Mesendoderm (in vitro differentiated cells): Measurements from ENCODE around the gene ARHGEF4.

Experiments
- DNase-seq: peaks from one replicate; pipeline ENCODE4 v3.0.0; 2013
- H2AK5ac ChIP-seq: 2 replicates; pipeline ENCODE4 v1.6.1; 2013; ENCODE audit warnings: low read length, inconsistent platforms
- H2BK120ac ChIP-seq: 2 replicates; pipeline ENCODE4 v1.6.1; 2013; ENCODE audit warnings: low read depth, mild to moderate bottlenecking, low read length, moderate library complexity, mixed read lengths
- H2BK15ac ChIP-seq: replicated peaks from 2 replicates; pipeline ENCODE4 v1.6.1; 2013; ENCODE audit warnings: low read depth, mild to moderate bottlenecking, moderate library complexity
- H2BK5ac ChIP-seq: 2 replicates; pipeline ENCODE4 v1.6.1; 2013; ENCODE audit warnings: low read length, inconsistent platforms
- H3K18ac ChIP-seq: 2 replicates; pipeline ENCODE4 v1.6.1; 2013; ENCODE audit warnings: mild to moderate bottlenecking, low read length, mixed read lengths
- H3K23ac ChIP-seq: one replicate; pipeline ENCODE4 v1.6.1; 2013; ENCODE audit warnings: low read length
- H3K27ac ChIP-seq: 2 replicates; pipeline ENCODE4 v1.5.1; 2013; ENCODE audit warnings: low read depth, mild to moderate bottlenecking, inconsistent platforms, low read length, moderate library complexity
- H3K27me3 ChIP-seq: 2 replicates; pipeline ENCODE4 v1.6.1; 2013; ENCODE audit warnings: low read length, control low read depth, mild to moderate bottlenecking, inconsistent platforms; ENCODE audit not compliant: insufficient read depth, poor library complexity
- H3K36me3 ChIP-seq: 2 replicates; pipeline ENCODE4 v1.6.1; 2013; ENCODE audit warnings: low read length, inconsistent platforms; ENCODE audit not compliant: control insufficient read depth, insufficient read depth
- H3K4ac ChIP-seq: one replicate; pipeline ENCODE4 v1.6.1; 2013; ENCODE audit warnings: low read depth, mild to moderate bottlenecking, low read length, moderate library complexity
- H3K4me1 ChIP-seq: 2 replicates; pipeline ENCODE4 v1.6.1; 2013; ENCODE audit warnings: low read depth, low read length, inconsistent platforms; ENCODE audit not compliant: control insufficient read depth
- H3K4me2 ChIP-seq: 2 replicates; pipeline ENCODE4 v1.6.1; 2013; ENCODE audit warnings: low read length
- H3K4me3 ChIP-seq: 2 replicates; pipeline ENCODE4 v1.5.1; 2013; ENCODE audit warnings: mild to moderate bottlenecking, low read length
- H3K56ac ChIP-seq: one replicate; pipeline ENCODE4 v1.6.1; 2013; ENCODE audit warnings: low read length
- H3K79me1 ChIP-seq: 2 replicates; pipeline ENCODE4 v1.6.1; 2013; ENCODE audit warnings: low read length, inconsistent platforms
- H3K79me2 ChIP-seq: 2 replicates; pipeline ENCODE4 v1.6.1; 2013; ENCODE audit warnings: mild to moderate bottlenecking, low read length; ENCODE audit not compliant: control insufficient read depth, insufficient read depth
- H3K9ac ChIP-seq: 2 replicates; pipeline ENCODE4 v1.6.1; 2013; ENCODE audit warnings: low read length, inconsistent platforms
- H4K5ac ChIP-seq: one replicate; pipeline ENCODE4 v1.6.1; 2013; ENCODE audit warnings: low read length
- H4K8ac ChIP-seq: one replicate; pipeline ENCODE4 v1.6.1; 2013; ENCODE audit warnings: low read depth, mild to moderate bottlenecking, control low read depth, low read length, moderate library complexity
- WGBS: extraction: QIAGEN DNeasy Blood & Tissue Kit; methylation state at CpG from one replicate; pipeline ENCODE4 v1.1.7; 2013; ENCODE audit warnings: low lambda C conversion rate, missing lambda C conversion rate; ENCODE audit not compliant: insufficient coverage; ENCODE audit errors: extremely low coverage; 5-methylcytosine and 5-hydroxymethylcytosine counted together

The ARHGEF4 gene

DNA sequence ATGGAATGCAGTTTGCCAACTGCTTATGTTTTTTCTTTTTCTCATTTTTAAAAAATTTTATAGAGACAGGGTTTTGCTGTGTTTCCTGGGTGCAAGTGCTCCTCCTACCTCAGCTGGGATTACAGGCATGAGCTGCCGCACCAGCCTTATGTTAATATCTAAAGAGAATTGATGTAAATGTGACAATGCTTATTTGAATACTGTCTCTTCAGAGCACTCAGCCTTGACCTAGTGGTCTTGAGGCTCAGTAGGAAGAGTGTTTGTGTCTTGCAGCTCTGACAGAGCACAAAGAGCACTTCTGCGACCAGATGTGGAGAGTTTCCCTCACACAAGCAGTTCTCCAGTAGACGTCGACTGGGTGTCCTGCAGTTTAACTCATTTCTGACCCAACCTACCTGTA, 55.3 kb downstream of the ARHGEF4 start:
- Histone ChIP-seq H3K18ac (no peak overlapping the region), H4K8ac (no peak overlapping the region), H2BK120ac (no peak overlapping the region), H2AK5ac (no peak overlapping the region), H3K4me2 (no peak overlapping the region), H3K4ac (no peak overlapping the region), H4K5ac (no peak overlapping the region), H3K23ac (no peak overlapping the region), H3K27me3 (no peaks in the 10 kb centered on the region), H3K79me2 (no peaks in the 10 kb centered on the region), H3K36me3 (no peaks in the 10 kb centered on the region), H3K4me1 (no peaks in the 10 kb centered on the region), H3K9ac (no peak overlapping the region), H3K79me1 (no peaks in the 10 kb centered on the region), H2BK5ac (no peak overlapping the region), H3K27ac (no peak overlapping the region), H3K4me3 (no peak overlapping the region), H2BK15ac (no peak overlapping the region), H3K56ac (no peak overlapping the region)
- no CpG with 5 or more reads among the region's 4 CpGs for WGBS
- DNase-seq, result no peak

DNA sequence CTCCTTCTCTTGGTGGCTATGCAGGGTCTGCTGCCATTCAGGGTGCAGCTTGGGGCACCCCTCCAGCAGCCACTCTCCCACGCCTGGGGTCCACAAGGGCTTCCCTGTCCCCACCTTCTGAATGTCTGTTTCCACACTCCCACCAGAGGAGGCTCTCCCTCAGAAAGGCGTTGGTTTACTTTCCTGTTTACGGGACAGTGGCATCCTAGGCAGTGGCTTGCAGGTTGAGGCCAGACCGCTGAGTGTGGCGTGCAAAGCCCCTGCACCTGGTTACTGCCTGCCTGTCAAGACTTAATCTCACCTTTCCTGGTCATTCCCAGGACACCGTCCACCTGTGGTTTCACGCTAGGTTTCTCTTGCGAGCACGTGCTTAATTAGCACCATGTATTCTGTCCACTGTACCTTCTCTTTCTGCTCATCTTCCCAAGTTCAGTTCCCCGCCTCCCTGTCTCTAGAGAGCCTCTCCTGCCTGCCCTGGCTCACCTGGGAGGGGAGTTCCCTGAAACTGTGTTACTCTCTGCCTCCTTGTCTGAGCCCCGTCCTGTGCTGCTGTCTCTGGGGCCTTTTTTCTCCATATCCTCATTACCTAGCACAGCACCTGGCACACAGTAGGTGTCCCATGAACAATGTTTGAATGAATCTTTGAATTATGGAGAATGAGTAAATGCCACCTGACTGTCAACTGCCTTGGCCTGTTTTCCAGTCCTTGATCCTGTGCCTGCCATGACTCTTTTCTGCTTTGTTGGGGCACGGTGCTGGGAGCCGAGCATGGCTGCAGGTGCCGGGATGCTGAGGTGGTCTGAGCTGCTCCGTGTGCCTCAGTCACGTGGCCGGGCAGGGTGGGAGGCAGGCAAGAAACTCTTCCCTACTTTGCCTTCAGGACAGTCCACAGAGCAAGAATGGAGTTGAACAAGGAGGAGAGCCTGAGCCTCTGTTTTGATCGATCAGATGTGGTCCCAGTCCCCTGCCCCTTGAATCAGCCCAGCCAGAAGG, 56.4 kb downstream of the ARHGEF4 start:
- Histone ChIP-seq H2BK120ac (no peak overlapping the region), H3K4me1 (no peaks in the 10 kb centered on the region), H3K36me3 (no peaks in the 10 kb centered on the region), H3K56ac (no peak overlapping the region), H3K79me1 (no peaks in the 10 kb centered on the region), H4K5ac (no peak overlapping the region), H2BK15ac (no peak overlapping the region), H3K4me2 (no peak overlapping the region), H3K79me2 (no peaks in the 10 kb centered on the region), H3K4me3 (no peak overlapping the region), H2BK5ac (no peak overlapping the region), H3K27ac (no peak overlapping the region), H3K18ac (no peak overlapping the region), H4K8ac (no peak overlapping the region), H3K23ac (no peak overlapping the region), H3K4ac (no peak overlapping the region), H3K27me3 (no peaks in the 10 kb centered on the region), H2AK5ac (no peak overlapping the region), H3K9ac (no peak overlapping the region)
- no CpG with 5 or more reads among the region's 18 CpGs for WGBS
- DNase-seq, result no peak

DNA sequence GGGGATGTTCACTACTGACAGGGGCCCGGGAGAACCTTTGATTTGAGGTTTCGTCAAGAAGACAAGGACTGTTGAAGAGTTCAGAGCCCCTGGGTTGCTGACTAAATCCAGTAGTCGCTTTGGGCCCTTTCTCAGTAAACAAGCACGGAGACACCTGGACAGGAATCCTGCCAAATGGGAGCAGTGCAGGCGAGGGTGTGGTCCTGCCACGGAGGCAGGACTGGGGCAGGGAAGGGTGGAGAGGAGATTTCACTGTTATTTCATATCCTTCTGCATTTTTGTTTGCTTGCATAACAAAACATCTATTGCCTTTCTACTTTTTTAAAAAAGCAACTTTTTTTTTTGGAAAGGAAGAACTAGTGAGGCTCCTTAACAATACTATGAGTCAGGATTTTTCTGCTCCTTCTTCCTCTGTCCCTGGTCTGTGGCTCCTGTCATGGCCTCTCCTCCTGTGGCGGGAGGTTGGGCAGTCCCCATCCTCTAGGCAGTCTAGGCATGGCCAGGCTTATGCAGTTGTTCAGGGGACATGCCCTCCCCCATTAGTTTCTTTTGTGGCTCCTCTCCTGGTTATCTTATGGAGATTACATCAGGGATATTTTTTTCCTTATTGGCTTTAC, 57.7 kb downstream of the ARHGEF4 start:
- Histone ChIP-seq H3K23ac (no peak overlapping the region), H4K8ac (no peak overlapping the region), H3K79me1 (no peaks in the 10 kb centered on the region), H3K18ac (no peak overlapping the region), H3K4ac (no peak overlapping the region), H3K27ac (no peak overlapping the region), H3K4me1 (no peaks in the 10 kb centered on the region), H2BK15ac (no peak overlapping the region), H4K5ac (no peak overlapping the region), H3K36me3 (no peaks in the 10 kb centered on the region), H3K9ac (no peak overlapping the region), H2BK120ac (no peak overlapping the region), H3K79me2 (no peaks in the 10 kb centered on the region), H3K4me3 (no peak overlapping the region), H3K56ac (no peak overlapping the region), H2AK5ac (no peak overlapping the region), H3K4me2 (no peak overlapping the region), H3K27me3 (no peaks in the 10 kb centered on the region), H2BK5ac (no peak overlapping the region)
- no CpG with 5 or more reads among the region's 7 CpGs for WGBS
- no peak for DNase-seq

DNA sequence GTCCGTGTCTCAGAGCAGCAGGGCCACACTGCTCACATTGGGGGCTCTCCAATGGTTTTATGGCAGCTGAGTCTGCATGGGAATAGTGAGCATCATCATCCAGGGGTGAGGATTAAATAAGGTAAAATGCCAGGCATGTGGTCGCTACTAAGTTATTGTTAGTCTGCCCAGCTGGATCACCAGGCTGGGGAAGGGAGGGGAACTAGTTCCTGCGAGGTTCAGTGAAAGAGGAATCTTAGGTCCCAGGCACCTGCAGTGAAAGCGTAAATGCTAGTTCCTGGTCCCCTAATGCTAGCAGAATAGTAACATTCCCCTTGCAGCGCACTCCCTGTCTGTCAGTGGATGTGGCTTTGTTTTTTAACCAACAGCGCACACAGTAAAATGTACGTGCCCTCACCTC, 60.1 kb downstream of the ARHGEF4 start:
- Histone ChIP-seq H3K27ac (no peak overlapping the region), H3K27me3 (no peaks in the 10 kb centered on the region), H2BK120ac (no peak overlapping the region), H3K4me1 (no peaks in the 10 kb centered on the region), H2BK5ac (no peak overlapping the region), H3K4ac (no peak overlapping the region), H3K79me1 (no peaks in the 10 kb centered on the region), H3K4me3 (no peak overlapping the region), H2AK5ac (no peak overlapping the region), H4K8ac (no peak overlapping the region), H3K56ac (no peak overlapping the region), H2BK15ac (no peak overlapping the region), H3K18ac (no peak overlapping the region), H3K23ac (no peak overlapping the region), H3K9ac (no peak overlapping the region), H3K4me2 (no peak overlapping the region), H3K79me2 (no peaks in the 10 kb centered on the region), H4K5ac (no peak overlapping the region), H3K36me3 (no peaks in the 10 kb centered on the region)
- DNase-seq, result no peak
- no CpG with 5 or more reads among the region's 7 CpGs for WGBS

DNA sequence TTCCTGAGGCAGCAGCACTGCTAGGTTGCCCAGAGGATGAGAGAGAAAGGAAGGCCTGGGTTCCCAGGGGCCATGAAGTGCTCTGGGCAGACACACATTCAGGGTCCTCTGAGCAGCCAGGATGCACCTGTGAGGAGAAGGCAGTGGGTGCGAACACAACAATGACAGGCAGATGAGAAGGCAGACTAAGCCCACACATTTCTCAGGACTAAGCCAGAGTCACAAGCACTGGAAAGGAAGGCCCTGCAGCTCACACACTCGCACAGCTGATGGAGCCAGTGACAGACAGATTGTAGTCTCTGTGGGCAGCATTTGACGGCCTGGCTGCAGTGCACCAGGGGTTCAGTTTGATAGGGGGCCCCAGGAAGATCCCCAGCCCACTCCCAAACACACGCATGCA, 61.8 kb downstream of the ARHGEF4 start:
- Histone ChIP-seq H3K27ac (no peak overlapping the region), H2AK5ac (no peak overlapping the region), H2BK5ac (no peak overlapping the region), H3K79me1 (no peaks in the 10 kb centered on the region), H3K4me3 (no peak overlapping the region), H2BK120ac (no peak overlapping the region), H4K8ac (no peak overlapping the region), H3K23ac (no peak overlapping the region), H3K27me3 (no peaks in the 10 kb centered on the region), H3K18ac (no peak overlapping the region), H3K79me2 (no peaks in the 10 kb centered on the region), H2BK15ac (no peak overlapping the region), H3K4me1 (no peaks in the 10 kb centered on the region), H4K5ac (no peak overlapping the region), H3K4me2 (no peak overlapping the region), H3K56ac (no peak overlapping the region), H3K36me3 (no peaks in the 10 kb centered on the region), H3K4ac (no peak overlapping the region), H3K9ac (no peak overlapping the region)
- WGBS, result no CpG with 5 or more reads among the region's 4 CpGs
- DNase-seq, result no peak
